K562 (cell line): ENCODE results near the gene PTPRG.

Experiments used
- FOS ChIP-seq: IDR thresholded peaks from 3 replicates; pipeline ENCODE4 v1.6.1; 2011; ENCODE audit not compliant: insufficient read length; ENCODE audit errors: extremely low read depth
- NCOA4 ChIP-seq: fragments of 450-650 bp; IDR thresholded peaks from 2 replicates; pipeline ENCODE4 v1.6.1; 2018; ENCODE audit warnings: mild to moderate bottlenecking; ENCODE audit not compliant: partially characterized antibody
- RAD51 ChIP-seq: fragments of 450-650 bp; IDR thresholded peaks from 2 replicates; pipeline ENCODE4 v1.7.1; 2016; ENCODE audit warnings: low read depth, mild to moderate bottlenecking, borderline replicate concordance
- SMARCA4 ChIP-seq: fragments of 450-650 bp; IDR thresholded peaks from 2 replicates; pipeline ENCODE4 v1.6.1; 2016
- TAF9B ChIP-seq: fragments of 450-650 bp; IDR thresholded peaks from 2 replicates; pipeline ENCODE4 v1.6.1; 2018; ENCODE audit warnings: mild to moderate bottlenecking; ENCODE audit not compliant: partially characterized antibody
- ZNF551 ChIP-seq: fragments of 250-450 bp; sonication (Bioruptor Pico); IDR thresholded peaks from 2 replicates; pipeline ENCODE4 v1.5.0; 2021; ENCODE audit warnings: mild to moderate bottlenecking, moderate library complexity
- TF ChIP-seq, protein P1 (sequence below), 2 experiments: fragments of 450-650 bp; IDR thresholded peaks; 2 replicates each; pipeline ENCODE4 v1.6.1; 2016; ENCODE audit warnings: mild to moderate bottlenecking in 2 of 2, borderline replicate concordance in 1 of 2, low read depth in 1 of 2, moderate library complexity in 1 of 2
- TF ChIP-seq, protein P2 (sequence below), 3 experiments: IDR thresholded peaks in 2 of 3; conservative IDR thresholded peaks in 1 of 3; 2 replicates each; pipeline ENCODE4 v1.5.1; 2011 to 2012; ENCODE audit warnings: low read length in 3 of 3, mild to moderate bottlenecking in 3 of 3, control low read depth in 2 of 3, improper control_type of control experiment in 1 of 3, inconsistent platforms in 1 of 3, low read depth in 1 of 3, mixed read lengths in 1 of 3, moderate library complexity in 1 of 3; ENCODE audit not compliant: insufficient read depth in 2 of 3

DNA sequence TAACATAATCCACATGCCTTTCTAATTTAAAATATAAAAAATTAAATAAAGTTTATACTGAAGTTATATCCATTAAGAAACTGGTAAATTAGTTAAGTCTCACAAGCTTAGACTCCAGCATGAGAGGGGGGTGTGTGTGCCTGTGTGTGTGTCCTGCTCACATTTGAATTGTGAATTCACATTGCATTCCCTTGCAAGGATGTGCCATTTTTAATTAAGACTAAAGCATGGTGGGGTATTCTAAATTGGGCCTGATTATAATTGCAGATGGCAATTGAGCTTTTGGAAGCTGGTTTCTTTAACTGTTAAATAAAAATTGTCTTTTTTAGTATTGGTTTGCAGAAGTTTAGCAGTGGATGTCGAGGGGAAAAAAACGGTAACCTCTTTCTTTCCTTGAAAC is 56.9 kb downstream of the PTPRG start:
- TF ChIP-seq, protein P1, sequence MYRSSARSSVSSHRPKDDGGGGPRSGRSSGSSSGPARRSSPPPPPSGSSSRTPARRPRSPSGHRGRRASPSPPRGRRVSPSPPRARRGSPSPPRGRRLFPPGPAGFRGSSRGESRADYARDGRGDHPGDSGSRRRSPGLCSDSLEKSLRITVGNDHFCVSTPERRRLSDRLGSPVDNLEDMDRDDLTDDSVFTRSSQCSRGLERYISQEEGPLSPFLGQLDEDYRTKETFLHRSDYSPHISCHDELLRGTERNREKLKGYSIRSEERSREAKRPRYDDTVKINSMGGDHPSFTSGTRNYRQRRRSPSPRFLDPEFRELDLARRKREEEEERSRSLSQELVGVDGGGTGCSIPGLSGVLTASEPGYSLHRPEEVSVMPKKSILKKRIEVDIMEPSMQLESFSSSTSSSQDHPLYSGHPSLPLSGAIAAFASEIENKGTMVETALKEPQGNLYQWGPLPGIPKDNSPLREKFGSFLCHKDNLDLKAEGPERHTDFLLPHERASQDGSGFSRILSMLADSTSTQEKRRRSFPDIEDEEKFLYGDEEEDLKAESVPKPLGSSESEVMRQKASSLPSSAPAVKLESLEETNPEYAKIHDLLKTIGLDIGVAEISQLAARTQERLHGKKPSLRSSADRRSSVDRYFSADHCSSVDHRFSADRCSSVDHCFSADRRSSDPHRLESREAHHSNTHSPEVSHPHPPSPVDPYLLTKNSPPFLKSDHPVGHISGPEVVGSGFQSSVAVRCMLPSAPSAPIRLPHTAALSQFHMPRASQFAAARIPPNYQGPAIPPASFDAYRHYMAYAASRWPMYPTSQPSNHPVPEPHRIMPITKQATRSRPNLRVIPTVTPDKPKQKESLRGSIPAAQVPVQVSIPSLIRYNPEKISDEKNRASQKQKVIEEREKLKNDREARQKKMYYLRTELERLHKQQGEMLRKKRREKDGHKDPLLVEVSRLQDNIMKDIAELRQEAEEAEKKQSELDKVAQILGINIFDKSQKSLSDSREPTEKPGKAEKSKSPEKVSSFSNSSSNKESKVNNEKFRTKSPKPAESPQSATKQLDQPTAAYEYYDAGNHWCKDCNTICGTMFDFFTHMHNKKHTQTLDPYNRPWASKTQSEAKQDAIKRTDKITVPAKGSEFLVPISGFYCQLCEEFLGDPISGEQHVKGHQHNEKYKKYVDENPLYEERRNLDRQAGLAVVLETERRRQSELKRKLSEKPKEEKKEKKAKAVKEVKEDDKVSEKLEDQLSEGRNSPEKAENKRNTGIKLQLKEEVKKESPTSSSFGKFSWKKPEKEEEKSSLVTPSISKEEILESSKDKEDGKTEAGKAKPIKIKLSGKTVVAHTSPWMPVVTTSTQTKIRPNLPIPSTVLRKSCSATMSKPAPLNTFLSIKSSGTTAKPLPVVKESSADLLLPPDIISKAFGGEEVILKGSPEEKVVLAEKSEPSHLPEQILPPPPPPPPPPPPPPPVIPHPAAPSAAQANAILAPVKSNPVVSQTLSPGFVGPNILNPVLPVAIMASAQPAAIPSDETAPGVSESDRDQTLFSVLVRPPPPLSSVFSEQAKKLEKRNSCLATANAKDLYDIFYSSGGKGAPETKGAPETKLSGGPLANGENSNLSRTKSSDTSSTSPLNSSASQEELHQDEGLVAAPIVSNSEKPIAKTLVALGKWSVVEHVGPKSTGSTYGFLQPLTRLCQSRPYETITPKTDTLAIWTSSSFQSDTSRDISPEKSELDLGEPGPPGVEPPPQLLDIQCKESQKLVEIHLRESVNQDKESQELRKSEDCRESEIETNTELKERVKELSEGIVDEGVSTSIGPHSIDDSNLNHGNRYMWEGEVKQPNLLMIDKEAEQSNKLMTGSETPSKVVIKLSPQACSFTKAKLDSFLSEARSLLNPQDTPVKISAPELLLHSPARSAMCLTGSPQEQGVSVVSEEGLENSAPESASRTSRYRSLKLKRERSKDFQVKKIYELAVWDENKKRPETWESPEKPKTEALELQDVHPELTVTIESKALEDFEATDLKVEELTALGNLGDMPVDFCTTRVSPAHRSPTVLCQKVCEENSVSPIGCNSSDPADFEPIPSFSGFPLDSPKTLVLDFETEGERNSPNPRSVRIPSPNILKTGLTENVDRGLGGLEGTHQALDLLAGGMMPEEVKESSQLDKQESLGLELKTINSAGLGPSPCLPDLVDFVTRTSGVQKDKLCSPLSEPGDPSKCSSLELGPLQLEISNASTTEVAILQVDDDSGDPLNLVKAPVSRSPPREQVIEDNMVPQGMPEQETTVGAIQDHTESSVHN (IDR thresholded peaks at IDR 0.05; ENCODE audit: borderline replicate concordance in 1 of 2, low read depth in 1 of 2), result no peak
- TF ChIP-seq TAF9B (no peak), SMARCA4 (no peak), NCOA4 (no peak), FOS (no peak), RAD51 (no peak), ZNF551 (CRISPR knock-in tag) (no peak)
- TF ChIP-seq, protein P2, sequence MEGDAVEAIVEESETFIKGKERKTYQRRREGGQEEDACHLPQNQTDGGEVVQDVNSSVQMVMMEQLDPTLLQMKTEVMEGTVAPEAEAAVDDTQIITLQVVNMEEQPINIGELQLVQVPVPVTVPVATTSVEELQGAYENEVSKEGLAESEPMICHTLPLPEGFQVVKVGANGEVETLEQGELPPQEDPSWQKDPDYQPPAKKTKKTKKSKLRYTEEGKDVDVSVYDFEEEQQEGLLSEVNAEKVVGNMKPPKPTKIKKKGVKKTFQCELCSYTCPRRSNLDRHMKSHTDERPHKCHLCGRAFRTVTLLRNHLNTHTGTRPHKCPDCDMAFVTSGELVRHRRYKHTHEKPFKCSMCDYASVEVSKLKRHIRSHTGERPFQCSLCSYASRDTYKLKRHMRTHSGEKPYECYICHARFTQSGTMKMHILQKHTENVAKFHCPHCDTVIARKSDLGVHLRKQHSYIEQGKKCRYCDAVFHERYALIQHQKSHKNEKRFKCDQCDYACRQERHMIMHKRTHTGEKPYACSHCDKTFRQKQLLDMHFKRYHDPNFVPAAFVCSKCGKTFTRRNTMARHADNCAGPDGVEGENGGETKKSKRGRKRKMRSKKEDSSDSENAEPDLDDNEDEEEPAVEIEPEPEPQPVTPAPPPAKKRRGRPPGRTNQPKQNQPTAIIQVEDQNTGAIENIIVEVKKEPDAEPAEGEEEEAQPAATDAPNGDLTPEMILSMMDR (IDR thresholded peaks at IDR 0.05 in 2 of 3, conservative IDR thresholded peaks at IDR 0.05 in 1 of 3; ENCODE audit: insufficient read depth in 2 of 3, low read depth in 1 of 3, low read length in 3 of 3), result no peak
